BLaER1 treated with 17β-estradiol and CSF1 and Interleukin-3, amounts not matched to agents 10 nM and 100 nM (cell line): ENCODE results near the gene PANK1.
"Not testable (repeated sequence)": the region's sequence is repeated elsewhere in the genome, so short reads cannot be mapped to it uniquely, and the experiment has no call there.

ENCODE experiments used
- H3K27ac ChIP-seq, 11 experiments: shearing (Covaris generic); formaldehyde crosslinking; 2 replicates each; pipeline ENCODE4 v1.8.1; 2022
- H3K27me3 ChIP-seq, 11 experiments: shearing (Covaris generic); formaldehyde crosslinking; 2 replicates each; pipeline ENCODE4 v1.8.1; 2022
- H3K36me3 ChIP-seq, 11 experiments: shearing (Covaris generic); formaldehyde crosslinking; 2 replicates each; pipeline ENCODE4 v1.8.1; 2022
- H3K4me1 ChIP-seq, 10 experiments: shearing (Covaris generic); formaldehyde crosslinking; 2 replicates each; pipeline ENCODE4 v1.8.1; 2022
- H3K4me2 ChIP-seq, 11 experiments: shearing (Covaris generic); formaldehyde crosslinking; 2 replicates each; pipeline ENCODE4 v1.8.1; 2022
- H3K4me3 ChIP-seq, 10 experiments: shearing (Covaris generic); formaldehyde crosslinking; 2 replicates each; pipeline ENCODE4 v1.8.1; 2022
- H3K9ac ChIP-seq, 11 experiments: shearing (Covaris generic); formaldehyde crosslinking; 2 replicates each; pipeline ENCODE4 v1.8.1; 2022
- H3K9me3 ChIP-seq, 11 experiments: shearing (Covaris generic); formaldehyde crosslinking; replicated peaks in 1 of 11; 2 replicates each; pipeline ENCODE4 v1.8.1; 2022
- H4K20me1 ChIP-seq, 11 experiments: shearing (Covaris generic); formaldehyde crosslinking; 2 replicates each; pipeline ENCODE4 v1.8.1; 2022
- Cebpa-rat ChIP-seq, 11 experiments: shearing (Covaris generic); IDR thresholded peaks; 2 replicates each; pipeline ENCODE4 v1.8.1; 2022

Gene PANK1

GRCh38 chr10:89637113-89637512 lies 7.9 kb downstream of the PANK1 start:
- no peak for TF ChIP-seq Cebpa-rat (IDR thresholded peaks at IDR 0.05)
- peaks cover 0 to 3% (median 0%) of the 10 kb centered on the region in 11 experiments; a peak in 3 of 22 replicates for H4K20me1 ChIP-seq

GRCh38 chr10:89634637-89635036 lies 10.4 kb downstream of the PANK1 start:
- Histone ChIP-seq H3K27ac (no peak overlapping the region), H3K4me2 (no peak overlapping the region), H3K27me3 (no peaks in the 10 kb centered on the region), H3K9me3 (peaks cover 0 to 6% (median 0%) of the 10 kb centered on the region in 11 experiments; a peak in 2 of 22 replicates), H3K4me1 (peaks cover 0 to 9% (median 4%) of the 10 kb centered on the region in 10 experiments; a peak in 10 of 20 replicates), H3K4me3 (no peak overlapping the region), H3K36me3 (peaks cover 10 to 66% (median 45%) of the 10 kb centered on the region in 11 experiments; a peak in 20 of 22 replicates), H4K20me1 (peaks cover 0 to 4% (median 0%) of the 10 kb centered on the region in 11 experiments; a peak in 2 of 22 replicates), H3K9ac (no peak overlapping the region)
- TF ChIP-seq Cebpa-rat (IDR thresholded peaks at IDR 0.05): no peak

More at GRCh38 chr10:89637113-89637512, 7.9 kb downstream of the PANK1 start:
- H3K9ac ChIP-seq: no peak overlapping the region
- H3K4me3 ChIP-seq: no peak overlapping the region
- 0 out of 20 replicates have a peak, but pooled peaks cover 0 to 1% (median 0%) of the 10 kb centered on the region in 10 experiments for H3K4me1 ChIP-seq
- no peaks in the 10 kb centered on the region for H3K27me3 ChIP-seq
- no peak overlapping the region for H3K4me2 ChIP-seq
- peaks cover 10 to 70% (median 45%) of the 10 kb centered on the region in 11 experiments; a peak in 20 of 22 replicates for H3K36me3 ChIP-seq
- peaks cover 0 to 6% (median 0%) of the 10 kb centered on the region in 11 experiments; a peak in 2 of 22 replicates for H3K9me3 ChIP-seq
- no peak overlapping the region for H3K27ac ChIP-seq

GRCh38 chr10:89633484-89633883 lies 11.6 kb downstream of the PANK1 start:
- peaks cover 10 to 55% (median 45%) of the 10 kb centered on the region in 11 experiments; a peak in 20 of 22 replicates for H3K36me3 ChIP-seq
- no peak overlapping the region for H3K4me2 ChIP-seq
- H4K20me1 ChIP-seq: 0 out of 22 replicates have a peak, but pooled peaks cover 0 to 4% (median 0%) of the 10 kb centered on the region in 11 experiments
- H3K9ac ChIP-seq: no peak overlapping the region
- H3K4me1 ChIP-seq: peaks cover 0 to 19% (median 11%) of the 10 kb centered on the region in 10 experiments; a peak in 15 of 20 replicates
- H3K9me3 ChIP-seq: peaks cover 0 to 6% (median 0%) of the 10 kb centered on the region in 11 experiments; a peak in 2 of 22 replicates
- H3K27me3 ChIP-seq: no peaks in the 10 kb centered on the region
- no peak overlapping the region for H3K4me3 ChIP-seq
- no peak for TF ChIP-seq Cebpa-rat (IDR thresholded peaks at IDR 0.05)
- H3K27ac ChIP-seq: no peak overlapping the region

GRCh38 chr10:89632824-89633223 lies 12.2 kb downstream of the PANK1 start:
- Histone ChIP-seq H4K20me1 (0 out of 22 replicates have a peak, but pooled peaks cover 0 to 4% (median 0%) of the 10 kb centered on the region in 11 experiments), H3K9ac (no peak overlapping the region), H3K4me3 (no peak overlapping the region), H3K27me3 (no peaks in the 10 kb centered on the region), H3K9me3 (peaks cover 0 to 6% (median 0%) of the 10 kb centered on the region in 11 experiments; a peak in 2 of 22 replicates), H3K4me1 (peaks cover 6 to 19% (median 14%) of the 10 kb centered on the region in 10 experiments; a peak in 19 of 20 replicates), H3K4me2 (no peak overlapping the region), H3K27ac (no peak overlapping the region), H3K36me3 (peaks cover 10 to 49% (median 39%) of the 10 kb centered on the region in 11 experiments; a peak in 20 of 22 replicates)
- no peak for TF ChIP-seq Cebpa-rat (IDR thresholded peaks at IDR 0.05)

GRCh38 chr10:89627830-89628229 lies 17.2 kb downstream of the PANK1 start:
- Histone ChIP-seq H3K9ac (no peak overlapping the region), H4K20me1 (0 out of 22 replicates have a peak, but pooled peaks cover 0 to 4% (median 0%) of the 10 kb centered on the region in 11 experiments), H3K4me3 (no peak overlapping the region), H3K27me3 (no peaks in the 10 kb centered on the region), H3K36me3 (peaks cover 0 to 35% (median 11%) of the 10 kb centered on the region in 11 experiments; a peak in 13 of 22 replicates), H3K4me1 (peaks cover 17 to 37% (median 25%) of the 10 kb centered on the region in 10 experiments), H3K27ac (no peak overlapping the region), H3K4me2 (peak overlapping the region in 5 of 11 experiments; percentile 3 to 35 (median 7); a peak in 3 of 22 replicates), H3K9me3 (peaks cover 10 to 35% (median 28%) of the 10 kb centered on the region in 11 experiments)
- no peak for TF ChIP-seq Cebpa-rat (IDR thresholded peaks at IDR 0.05)

- no peaks in the 10 kb centered on the region for H3K27me3 ChIP-seq
- H4K20me1 ChIP-seq: no peaks in the 10 kb centered on the region
- peaks cover 17 to 33% (median 25%) of the 10 kb centered on the region in 10 experiments for H3K4me1 ChIP-seq
- no peak overlapping the region for H3K4me3 ChIP-seq
- H3K9me3 ChIP-seq: peaks cover 34 to 61% (median 54%) of the 10 kb centered on the region in 11 experiments
- H3K4me2 ChIP-seq: peak overlapping the region in 7 of 11 experiments; percentile 3 to 42 (median 29); a peak in 8 of 22 replicates
- H3K9ac ChIP-seq: no peak overlapping the region
- no peak overlapping the region for H3K27ac ChIP-seq
- peaks cover 5 to 57% (median 22%) of the 10 kb centered on the region in 11 experiments; a peak in 20 of 22 replicates for H3K36me3 ChIP-seq
- TF ChIP-seq Cebpa-rat (IDR thresholded peaks at IDR 0.05): no peak
Observed at GRCh38 chr10:89625041-89625765, 19.8 kb downstream of the PANK1 start.

GRCh38 chr10:89624020-89624419 lies 21.0 kb downstream of the PANK1 start:
- no peak overlapping the region for H3K9ac ChIP-seq
- no peak overlapping the region for H3K27ac ChIP-seq
- H3K27me3 ChIP-seq: no peaks in the 10 kb centered on the region
- H3K36me3 ChIP-seq: peaks cover 5 to 68% (median 27%) of the 10 kb centered on the region in 11 experiments; a peak in 20 of 22 replicates
- no peak overlapping the region for H3K4me3 ChIP-seq
- H3K4me1 ChIP-seq: peaks cover 14 to 22% (median 17%) of the 10 kb centered on the region in 10 experiments; a peak in 19 of 20 replicates
- no peak overlapping the region for H3K4me2 ChIP-seq
- no peak for TF ChIP-seq Cebpa-rat (IDR thresholded peaks at IDR 0.05)
- no peaks in the 10 kb centered on the region for H4K20me1 ChIP-seq
- H3K9me3 ChIP-seq: peaks cover 46 to 73% (median 64%) of the 10 kb centered on the region in 11 experiments

GRCh38 chr10:89622151-89622550 lies 22.9 kb downstream of the PANK1 start:
- H4K20me1 ChIP-seq: no peaks in the 10 kb centered on the region
- peaks cover 5 to 67% (median 27%) of the 10 kb centered on the region in 11 experiments; a peak in 20 of 22 replicates for H3K36me3 ChIP-seq
- H3K4me2 ChIP-seq: no peak overlapping the region
- TF ChIP-seq Cebpa-rat (IDR thresholded peaks at IDR 0.05): no peak
- no peak overlapping the region for H3K4me3 ChIP-seq
- H3K27ac ChIP-seq: no peak overlapping the region
- H3K27me3 ChIP-seq: no peaks in the 10 kb centered on the region
- H3K9ac ChIP-seq: no peak overlapping the region
- peaks cover 6 to 26% (median 11%) of the 10 kb centered on the region in 10 experiments; a peak in 17 of 20 replicates for H3K4me1 ChIP-seq
- H3K9me3 ChIP-seq: peaks cover 50 to 77% (median 63%) of the 10 kb centered on the region in 11 experiments

GRCh38 chr10:89621438-89621837 lies 23.6 kb downstream of the PANK1 start:
- Histone ChIP-seq H3K9me3 (peaks cover 50 to 72% (median 61%) of the 10 kb centered on the region in 11 experiments), H3K27ac (no peak overlapping the region), H3K36me3 (peaks cover 5 to 60% (median 27%) of the 10 kb centered on the region in 11 experiments; a peak in 20 of 22 replicates), H3K4me1 (peaks cover 8 to 30% (median 14%) of the 10 kb centered on the region in 10 experiments), H3K27me3 (no peaks in the 10 kb centered on the region), H3K9ac (no peak overlapping the region), H3K4me3 (no peak overlapping the region), H3K4me2 (no peak overlapping the region), H4K20me1 (no peaks in the 10 kb centered on the region)
- no peak for TF ChIP-seq Cebpa-rat (IDR thresholded peaks at IDR 0.05)

- H3K36me3 ChIP-seq: peaks cover 5 to 57% (median 27%) of the 10 kb centered on the region in 11 experiments; a peak in 20 of 22 replicates
- H3K9me3 ChIP-seq: peaks cover 48 to 65% (median 59%) of the 10 kb centered on the region in 11 experiments
- H4K20me1 ChIP-seq, H3K27ac ChIP-seq, H3K4me3 ChIP-seq, H3K4me2 ChIP-seq, H3K27me3 ChIP-seq, H3K9ac ChIP-seq: not testable (repeated sequence)
- peaks cover 4 to 30% (median 14%) of the 10 kb centered on the region in 10 experiments for H3K4me1 ChIP-seq
Observed at GRCh38 chr10:89620296-89620695, 24.7 kb downstream of the PANK1 start.
